HG02943 (cell line): Measurements from ENCODE around the gene CPM.

Source experiments
- ATAC-seq: cut with Tn5 transposase; IDR thresholded peaks from one replicate; pipeline ENCODE4 v1.9.1; 2021; ENCODE audit warnings: mild to moderate bottlenecking, low read depth, moderate library complexity; ENCODE audit not compliant: unreplicated experiment

Gene CPM

DNA sequence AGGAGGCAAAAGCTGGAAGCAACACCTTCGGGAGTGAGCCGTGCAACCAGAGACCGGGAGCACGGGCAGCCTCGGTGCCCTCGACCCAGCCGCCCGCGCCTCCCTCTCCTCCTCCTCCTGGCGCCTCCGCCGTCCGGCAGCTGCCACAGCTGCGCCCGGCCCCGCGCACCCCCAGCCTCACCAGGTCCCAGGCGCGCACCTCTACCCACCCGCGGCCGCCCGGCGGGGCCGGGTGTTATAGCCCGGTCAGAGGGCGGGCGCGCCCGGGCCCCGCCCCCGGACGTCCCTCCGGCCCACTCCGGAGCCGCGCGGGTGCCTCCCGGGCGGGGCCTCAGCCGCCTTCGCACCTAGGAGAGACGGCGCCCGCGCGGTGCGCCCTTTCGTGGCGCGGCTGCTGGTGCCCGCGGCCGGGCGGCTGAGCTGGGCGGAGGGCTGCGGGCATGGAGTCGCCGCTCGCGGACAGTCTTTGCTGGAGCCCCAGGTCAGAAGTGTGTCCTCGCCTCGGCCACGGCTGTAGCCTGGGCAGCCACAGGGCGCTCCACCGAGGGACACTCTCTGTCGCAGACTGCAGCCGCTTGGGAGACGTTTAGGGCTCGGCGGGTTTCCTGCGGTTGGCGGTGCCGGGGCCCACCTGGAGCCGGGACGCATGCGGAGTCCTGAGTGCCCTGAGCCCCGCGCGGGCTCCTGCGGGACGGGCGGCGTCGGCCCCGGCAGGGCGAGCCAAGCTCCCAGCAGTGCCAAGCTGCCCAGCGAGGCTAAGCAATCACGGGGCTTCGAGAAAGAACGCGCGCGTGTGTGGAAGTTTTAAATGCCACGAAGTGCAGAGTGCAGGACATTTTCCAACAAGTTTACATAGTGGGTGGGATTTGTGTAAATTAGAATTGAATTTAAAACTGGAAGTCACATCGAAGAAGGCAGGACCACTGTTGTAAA, at the start of gene CPM:
Gene CPM (minus strand): TSS at position 211 of the 933 bp plus-strand sequence. CDS start 334 bp downstream, outside the sequence.
- peak; percentile 96 for ATAC-seq

DNA sequence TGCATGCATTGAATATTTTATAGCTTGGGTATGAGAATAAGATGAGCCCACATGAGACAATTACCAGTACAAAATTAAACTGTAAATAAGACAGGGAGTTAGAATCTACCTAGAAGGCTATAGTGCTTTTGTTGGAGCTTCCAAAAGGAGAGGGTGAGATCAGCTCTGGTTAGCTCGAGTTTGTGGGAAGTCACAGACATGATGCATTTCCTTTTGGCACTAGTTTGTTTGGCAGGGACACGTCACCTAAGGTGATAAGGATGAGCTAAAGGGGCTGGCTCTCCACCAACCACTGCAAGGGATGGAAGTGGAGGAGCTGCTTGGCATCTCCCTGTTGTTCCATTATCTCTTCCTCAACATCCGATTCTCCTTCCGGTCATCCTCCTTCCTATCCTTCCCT, 48.5 kb upstream of the CPM start:
- no peak for ATAC-seq

DNA sequence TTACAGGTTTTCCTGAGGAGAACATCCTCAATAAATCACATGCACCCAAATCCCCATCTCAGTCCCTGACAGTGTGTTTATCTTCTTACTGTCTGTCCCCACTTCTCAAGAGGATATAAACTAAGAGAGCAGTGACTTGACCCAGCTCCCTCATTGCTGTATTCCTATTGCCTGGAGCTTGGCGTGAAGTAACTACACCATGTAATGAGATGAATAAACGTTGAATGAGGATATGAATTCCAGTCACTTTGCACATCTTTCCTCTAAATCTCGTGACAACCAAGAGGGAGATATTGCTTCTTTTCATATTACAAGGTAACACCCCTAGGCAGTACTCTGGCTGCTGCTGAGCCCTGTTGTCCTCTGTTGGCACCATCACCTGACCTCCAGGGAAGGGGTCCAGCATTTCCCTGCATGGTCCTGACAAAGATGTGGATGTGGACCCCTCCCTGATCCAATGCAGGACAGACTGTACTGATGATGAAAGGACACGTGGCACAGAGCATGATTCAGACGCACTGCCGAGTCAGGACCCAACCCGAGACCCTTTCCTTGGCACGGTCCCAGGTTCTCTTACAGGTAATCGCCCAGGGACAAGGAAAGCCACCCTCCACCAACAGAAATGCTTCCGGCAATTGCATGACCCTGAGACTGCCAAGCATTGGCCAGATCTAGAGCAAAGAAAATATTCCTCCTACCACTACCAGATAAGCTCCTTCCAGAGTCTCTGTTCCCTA, 47.7 kb upstream of the CPM start:
- ATAC-seq: no peak

DNA sequence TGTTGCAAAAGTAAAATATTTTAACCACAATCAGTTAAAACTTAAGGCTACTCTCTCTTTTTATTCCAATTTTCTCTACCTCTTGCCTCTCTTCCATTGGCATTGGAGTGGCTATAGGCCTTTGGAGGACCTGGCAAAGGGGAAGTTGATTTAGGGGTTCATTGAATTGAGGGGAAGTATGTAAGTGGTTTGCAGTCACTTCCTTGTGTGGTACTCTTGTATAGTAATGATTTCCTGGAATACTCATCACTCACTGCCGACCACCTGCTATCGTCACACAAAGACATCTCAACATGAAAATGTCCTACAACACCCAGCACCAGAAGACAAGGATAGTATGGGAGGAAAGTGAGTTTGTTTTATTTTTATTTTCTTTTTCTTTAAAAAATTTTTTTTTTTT, 45.7 kb upstream of the CPM start:
- ATAC-seq: no peak

DNA sequence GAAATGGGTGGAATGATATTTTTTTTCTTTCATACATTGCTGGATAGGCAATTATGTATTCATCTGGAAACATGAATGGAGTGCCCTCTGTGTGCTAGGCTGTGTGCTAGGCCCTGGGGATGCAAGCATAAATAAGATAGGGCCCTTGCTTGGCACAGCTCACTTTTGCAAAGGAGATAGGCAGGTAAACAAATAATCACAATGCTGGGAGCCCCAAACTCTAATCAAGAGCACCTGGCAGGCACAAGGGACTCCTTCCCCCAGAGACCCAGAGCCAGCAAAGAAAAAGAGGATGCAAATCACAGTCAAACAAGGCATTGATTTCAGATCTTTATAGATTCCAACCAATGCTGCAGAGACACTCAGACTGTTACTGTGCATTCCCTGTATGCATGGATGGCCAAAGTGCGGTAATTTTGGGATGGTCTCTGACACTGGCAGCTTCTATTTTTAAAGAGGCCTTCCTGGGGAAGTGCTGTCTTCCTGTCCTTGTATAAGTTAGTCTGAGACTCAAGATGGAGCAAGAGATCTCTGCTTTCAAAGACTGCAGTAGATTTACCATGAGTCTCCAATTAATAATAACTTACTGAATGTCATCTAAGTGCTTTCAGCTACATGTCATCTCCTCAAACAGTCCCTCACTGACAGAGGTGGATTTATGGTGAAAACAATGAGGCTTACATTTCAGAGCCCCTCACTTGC, 45.1 kb upstream of the CPM start:
- ATAC-seq: no peak

DNA sequence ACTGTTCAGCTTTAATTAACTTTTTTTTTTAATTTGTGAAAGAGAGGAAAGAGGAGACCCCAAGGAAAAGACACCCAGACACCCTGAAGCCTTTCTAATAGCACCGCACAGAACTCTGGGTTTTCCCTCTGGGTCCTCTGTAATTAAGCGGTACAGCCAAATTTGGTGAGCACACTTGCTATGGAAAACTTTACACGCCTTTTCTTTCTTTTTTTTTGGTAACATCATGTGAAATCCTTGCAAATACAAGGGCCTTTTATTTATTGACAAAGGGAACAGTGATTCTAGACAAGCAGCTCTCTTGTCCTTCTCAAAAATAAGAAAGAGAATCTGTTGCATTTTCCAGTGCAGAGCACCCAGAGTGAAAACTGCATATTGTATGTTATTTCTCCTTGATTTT, 44.4 kb upstream of the CPM start:
- no peak for ATAC-seq

DNA sequence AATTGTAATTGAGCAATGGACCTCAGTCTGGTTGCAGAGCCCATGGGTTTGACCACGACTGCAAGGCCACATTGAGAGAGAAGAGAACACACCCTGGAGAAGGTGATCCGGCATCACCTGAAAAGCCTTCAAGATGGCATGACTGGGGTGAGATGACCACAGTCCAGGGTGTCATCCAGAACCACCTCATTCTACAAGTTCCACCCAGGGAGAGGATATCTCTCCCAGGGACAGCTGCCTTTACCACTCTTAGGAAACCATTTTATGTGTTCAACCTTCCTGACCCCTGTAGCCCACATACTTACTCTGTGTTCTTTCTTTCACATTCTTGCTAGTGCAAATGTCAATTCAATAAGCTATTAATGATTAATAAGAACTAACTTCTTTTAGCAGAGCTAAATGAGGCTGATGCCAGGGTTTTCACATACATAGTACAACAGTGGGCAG, 43.4 kb upstream of the CPM start:
- ATAC-seq: no peak

DNA sequence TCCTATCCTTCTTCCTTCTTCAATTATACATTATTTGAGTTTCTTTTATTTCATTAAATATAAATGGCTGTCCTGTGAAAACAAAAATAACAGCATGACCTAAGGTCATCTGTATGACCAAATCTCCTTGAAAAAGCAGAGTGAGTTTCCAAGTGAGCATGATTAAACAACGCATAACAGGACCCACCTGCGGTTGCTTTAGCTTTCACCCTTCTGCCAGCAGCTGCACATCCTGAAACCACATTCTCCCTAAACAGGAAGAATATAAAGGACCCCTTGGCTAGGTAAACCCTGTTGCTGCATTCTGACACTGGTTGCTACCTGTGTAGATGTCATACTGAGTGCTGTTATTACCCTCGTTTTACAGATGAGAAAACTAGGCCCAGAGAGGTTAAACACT, 42.8 kb upstream of the CPM start:
- ATAC-seq: no peak

DNA sequence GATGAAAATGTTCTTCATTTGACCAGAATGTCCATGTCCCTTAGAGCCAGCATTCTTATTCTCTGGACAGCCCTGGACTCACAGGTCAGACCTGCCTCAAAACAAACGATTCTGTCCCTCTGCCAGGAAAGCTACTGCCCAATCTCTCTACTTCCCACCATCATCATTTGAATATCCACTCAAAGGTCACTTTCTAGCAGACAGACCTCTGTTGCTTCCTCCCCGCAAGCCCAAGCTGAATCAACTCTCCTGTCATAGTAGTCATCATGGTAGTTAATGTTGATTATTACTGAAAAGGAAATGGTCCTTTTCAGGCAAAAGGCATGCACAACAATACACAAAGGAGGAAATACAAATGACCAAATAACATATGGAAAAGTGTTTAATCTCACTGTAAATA, 39.6 kb upstream of the CPM start:
- no peak for ATAC-seq

DNA sequence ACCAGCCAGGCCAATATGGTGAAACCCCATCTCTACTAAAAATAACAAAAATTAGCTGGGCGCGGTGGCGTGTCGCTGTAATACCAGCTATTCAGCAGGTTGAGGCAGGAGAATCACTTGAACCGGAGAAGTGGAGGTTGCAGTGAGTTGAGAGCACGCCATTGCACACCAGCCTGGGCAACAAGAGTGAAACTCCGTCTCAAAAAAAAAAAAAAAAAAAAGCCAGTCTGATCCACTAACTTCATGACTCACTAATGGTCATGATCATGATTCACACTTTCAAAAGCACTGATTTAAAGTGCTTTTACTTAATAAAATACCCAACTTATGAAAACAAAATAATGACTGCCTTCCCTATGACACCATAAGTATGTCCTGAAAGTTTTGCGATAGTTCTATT, 38.4 kb upstream of the CPM start:
- no peak for ATAC-seq

DNA sequence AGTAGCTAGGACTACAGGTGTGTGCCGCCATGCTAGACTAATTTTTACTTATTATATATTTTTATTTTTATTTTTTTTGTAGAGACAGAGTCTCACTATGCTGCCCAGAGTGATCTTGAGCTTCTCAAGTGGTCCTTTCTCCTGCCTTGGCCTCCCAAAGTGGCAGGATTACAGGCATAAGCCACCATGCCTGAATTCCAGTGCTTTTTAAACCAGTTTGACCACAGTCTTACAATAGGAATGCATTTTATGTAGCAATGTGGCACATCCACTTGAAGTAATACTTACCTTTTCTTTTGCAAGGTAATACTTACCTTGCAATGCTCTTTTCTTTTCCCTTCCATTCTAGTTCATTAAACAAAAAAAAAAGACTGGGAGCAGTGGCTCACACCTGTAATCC, 38.0 kb upstream of the CPM start:
- ATAC-seq: no peak

DNA sequence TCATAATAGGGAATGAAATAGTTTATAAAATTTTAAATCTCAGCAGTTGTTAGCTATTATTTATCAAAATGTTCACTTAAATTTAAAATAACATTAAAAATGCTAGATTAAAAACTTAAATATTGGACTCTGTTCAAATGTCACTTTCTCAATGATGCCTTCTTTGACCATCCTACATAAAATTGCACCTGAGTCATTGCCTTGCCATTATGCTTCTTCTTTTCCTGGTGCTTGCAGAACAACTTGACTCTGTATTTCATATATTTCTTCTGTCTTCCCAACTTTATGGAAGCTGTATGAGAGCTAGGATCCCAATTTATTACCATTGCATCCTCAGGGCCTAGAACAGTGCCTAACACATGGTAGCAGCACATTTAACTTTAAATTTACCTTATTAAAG, 37.3 kb upstream of the CPM start:
- no peak for ATAC-seq

DNA sequence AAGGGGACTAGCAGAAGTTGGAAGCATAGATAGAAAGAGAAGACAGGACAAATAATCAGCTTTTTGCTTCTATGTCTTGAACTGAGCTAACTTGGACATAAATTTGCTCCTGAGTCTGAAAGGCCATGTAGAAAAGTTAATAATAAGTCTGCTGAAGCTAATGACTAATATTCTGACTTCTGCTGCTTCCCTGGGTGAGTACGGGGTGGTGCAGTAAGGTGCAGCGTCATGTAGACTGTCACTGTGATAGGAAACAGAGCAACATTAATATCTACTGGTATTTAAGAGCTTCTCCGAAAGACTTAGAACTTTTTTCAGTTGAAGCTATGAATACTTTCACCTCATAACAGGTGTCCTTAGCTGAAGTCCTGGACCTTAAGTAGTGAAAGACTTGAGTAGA, 34.1 kb upstream of the CPM start:
- no peak for ATAC-seq

DNA sequence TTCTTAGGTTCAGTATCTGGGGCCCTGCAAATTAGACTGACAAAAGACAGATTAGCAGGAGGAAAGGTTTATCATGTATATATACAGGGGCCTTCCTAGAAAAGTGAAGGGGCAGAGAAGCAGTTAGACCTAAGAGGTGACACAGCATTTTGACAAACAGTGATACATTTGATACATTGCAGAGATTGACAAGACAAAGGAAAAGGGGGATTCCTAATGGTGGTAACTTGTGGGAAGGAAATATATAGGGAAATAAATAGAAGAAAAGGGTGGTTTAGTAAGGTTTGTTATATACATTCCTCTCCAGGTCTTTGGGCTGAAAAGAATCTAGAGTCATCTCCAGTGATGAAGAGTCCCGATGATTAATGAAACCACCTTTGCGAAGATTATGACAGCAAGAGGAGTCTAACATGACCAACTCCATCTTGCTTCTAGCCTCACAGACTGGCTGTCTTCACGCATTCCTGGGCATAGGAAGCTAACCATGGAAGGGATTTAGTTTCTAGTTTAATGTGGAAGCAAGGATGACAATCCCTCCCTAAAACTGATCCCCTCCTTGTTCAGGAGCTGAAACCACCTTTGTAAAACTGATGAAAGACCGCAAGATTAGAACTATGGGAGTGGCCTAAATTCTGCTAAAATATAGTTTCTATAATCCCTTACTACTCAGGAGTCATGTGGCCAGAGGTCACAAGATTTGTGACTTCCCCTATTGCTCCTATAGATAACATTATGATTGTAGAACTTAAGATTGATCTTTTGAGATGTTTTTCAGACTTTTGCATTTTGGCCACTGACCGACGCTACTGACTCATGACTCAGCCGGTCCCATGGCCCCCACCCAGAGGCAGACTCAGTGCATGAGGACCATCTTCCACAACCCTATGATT, 31.1 kb upstream of the CPM start:
- no peak for ATAC-seq

DNA sequence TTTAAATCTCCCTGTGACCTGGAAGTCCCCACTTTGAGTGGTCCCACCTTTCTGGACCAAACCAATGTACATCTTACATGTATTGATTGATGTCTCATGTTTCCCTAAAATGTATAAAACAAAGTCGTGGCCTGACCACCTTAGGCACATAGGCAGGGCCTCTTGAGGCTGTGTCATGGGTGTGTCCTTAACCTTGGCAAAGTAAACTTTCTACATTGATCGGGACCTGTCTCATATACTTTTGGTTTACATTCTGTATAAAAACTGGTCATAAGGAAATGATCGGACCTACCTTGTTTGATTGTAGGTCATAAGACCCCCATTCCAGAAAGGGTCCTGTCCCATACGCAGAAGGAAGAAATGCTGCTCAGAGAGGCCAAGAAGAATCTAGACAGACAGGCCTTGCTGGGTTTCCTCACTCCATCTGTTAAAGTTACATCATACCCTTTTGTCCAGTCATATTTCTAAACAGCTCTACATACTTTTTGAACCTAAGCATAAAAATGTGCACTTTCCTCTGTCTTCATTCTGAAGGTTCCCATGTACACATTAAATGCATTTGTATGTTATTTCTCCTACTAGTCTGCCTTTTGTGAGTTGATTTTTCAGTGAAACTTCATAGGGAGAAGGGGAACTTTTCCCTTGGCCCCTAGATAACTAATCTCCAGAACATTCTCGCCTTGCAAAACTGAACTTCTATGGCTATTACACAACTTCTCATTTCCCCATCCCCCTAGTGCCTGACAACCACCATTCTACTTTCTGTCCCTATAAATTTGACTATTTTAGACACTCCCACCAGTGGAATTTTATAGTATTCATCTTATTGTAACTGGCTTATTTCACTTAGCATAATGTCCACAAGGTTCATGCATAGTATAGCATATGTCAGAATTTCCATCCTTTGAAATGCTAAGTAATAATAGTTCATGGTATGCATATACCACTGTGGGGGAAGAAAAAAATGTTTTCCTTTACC, 30.2 kb upstream of the CPM start:
- ATAC-seq: no peak

DNA sequence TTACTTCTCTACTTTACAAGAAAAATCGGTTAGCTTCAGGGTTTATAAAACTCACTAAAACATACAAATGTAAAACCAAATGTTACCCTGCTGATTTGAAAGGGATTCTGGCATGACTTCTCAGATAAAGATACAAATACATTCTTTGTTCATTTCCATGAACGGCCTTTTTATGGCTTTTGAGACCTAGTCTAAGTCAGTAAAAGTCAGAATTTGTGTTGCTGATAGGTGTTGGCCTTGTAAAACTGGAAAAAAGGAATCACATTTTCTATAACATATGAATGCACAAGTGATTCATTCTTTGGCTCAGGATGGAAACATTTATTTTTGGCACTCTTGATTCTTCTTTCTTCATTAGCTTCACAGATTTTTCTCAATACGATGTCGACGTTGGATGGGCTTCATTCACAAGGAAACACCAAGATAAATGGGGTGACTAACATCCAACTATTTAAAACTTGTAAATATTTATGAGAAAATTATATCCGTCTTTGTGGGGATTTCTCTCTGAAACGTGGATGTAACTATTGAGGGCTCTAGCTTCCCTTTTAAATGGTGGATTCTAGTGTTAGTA, 27.0 kb upstream of the CPM start:
- ATAC-seq: no peak

DNA sequence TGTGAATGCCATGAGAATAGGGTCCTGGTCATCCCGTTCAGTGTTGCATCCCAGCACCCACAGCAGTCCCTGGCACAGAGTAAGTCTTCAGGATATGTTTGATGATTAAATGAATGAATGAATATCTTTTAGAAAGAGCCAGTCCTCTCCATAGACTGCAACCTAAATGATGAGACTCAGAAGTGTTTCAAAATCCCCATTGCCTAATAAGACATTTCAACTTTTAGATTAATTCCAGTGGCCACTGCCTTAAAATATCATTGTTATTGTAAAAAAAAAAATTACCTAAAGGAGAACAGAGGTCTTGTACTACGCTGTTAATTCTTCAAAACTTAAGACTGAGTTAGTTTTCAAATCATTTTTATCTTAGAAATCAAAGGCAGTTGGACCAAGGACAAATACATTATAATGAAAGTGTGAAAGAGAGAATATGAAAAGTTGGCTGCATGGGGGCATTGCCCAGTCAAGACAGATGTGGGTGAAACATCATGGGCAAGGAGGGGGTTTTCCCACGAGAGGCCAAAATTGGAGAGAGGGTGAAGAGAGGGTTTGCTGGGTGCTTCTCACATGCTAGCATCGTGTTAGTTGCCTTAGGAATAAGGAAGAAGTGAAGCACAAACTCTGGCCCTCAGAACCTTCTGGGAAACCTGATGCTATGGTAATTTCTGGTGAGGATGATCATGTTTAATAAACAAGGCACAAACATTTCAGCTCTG, 26.3 kb upstream of the CPM start:
- no peak for ATAC-seq

DNA sequence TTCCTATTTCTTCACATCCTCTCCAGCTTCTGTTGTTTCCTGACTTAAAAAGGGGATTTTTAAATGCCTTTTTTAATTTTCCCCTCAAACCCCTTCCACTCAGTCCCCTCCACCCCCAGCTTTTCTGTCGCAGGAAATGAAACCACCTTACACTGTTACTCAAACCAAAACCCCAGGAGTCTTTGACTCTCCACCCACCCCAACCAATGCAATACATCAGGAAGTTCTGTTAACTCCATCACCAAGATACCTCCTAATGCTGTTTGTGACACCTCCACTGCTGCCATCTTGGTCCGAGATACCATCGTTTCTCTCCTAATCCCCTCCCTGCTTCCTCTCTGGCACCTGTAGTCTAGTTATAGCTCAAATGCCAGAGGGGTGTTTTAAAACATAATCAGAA, 25.4 kb upstream of the CPM start:
- ATAC-seq: peak; percentile 88
